Naive thymus-derived CD4-positive, alpha-beta T cell (primary cell): Measurements from ENCODE around the gene UBA6. TPM values are rescaled to one million over a fixed set of nuclear protein-coding genes. Genes with fewer than 3 reads are reported as not detected.

Experiments
- ATAC-seq: fragments of 150-1000 bp; cut with Tn5 transposase; 2 replicates; pipeline ENCODE4 v1.10.0; 2021; ENCODE audit warnings: mild to moderate bottlenecking, moderate library complexity
- CTCF ChIA-PET: fragments of 350-600 bp; sonication (Branson Sonifier 250); formaldehyde crosslinking; loops from one replicate; lab custom pipeline; 2021; ENCODE audit warnings: antibody characterized with exemption; lab: Charles Lee
- POLR2A ChIA-PET: fragments of 350-600 bp; sonication (Branson Sonifier 250); formaldehyde crosslinking; loops from one replicate; lab custom pipeline; 2021; ENCODE audit warnings: antibody characterized with exemption, inconsistent platforms; lab: Charles Lee
- DNase-seq, 9 donors: peaks; one replicate each; pipeline versions ENCODE4 v3.0.0 to v3.0.0-alpha.2; 2020 to 2022; ENCODE audit warnings: mixed read lengths in 1 of 9
- H3K27ac ChIP-seq: one replicate; pipeline ENCODE4 v1.7.0; 2013; ENCODE audit warnings: mild to moderate bottlenecking, low read depth, low read length, moderate library complexity
- H3K27me3 ChIP-seq, 2 donors: one replicate each; pipeline ENCODE4 v1.7.0; 2013; ENCODE audit warnings: low read length in 2 of 2, mild to moderate bottlenecking in 2 of 2, moderate library complexity in 2 of 2; ENCODE audit not compliant: control insufficient read depth in 2 of 2, insufficient read depth in 2 of 2
- H3K36me3 ChIP-seq, 3 experiments: 1 replicate in 2 of 3; 2 replicates in 1 of 3; pipeline ENCODE4 v1.7.0; 2013; ENCODE audit warnings: low read length in 3 of 3, mild to moderate bottlenecking in 3 of 3, moderate library complexity in 1 of 3; ENCODE audit not compliant: insufficient read depth in 3 of 3, control insufficient read depth in 2 of 3
- H3K4me1 ChIP-seq, 2 donors: one replicate each; pipeline ENCODE4 v1.7.0; 2013; ENCODE audit warnings: low read length in 2 of 2, mild to moderate bottlenecking in 2 of 2, moderate library complexity in 1 of 2; ENCODE audit not compliant: control insufficient read depth in 2 of 2, insufficient read depth in 2 of 2
- H3K4me3 ChIP-seq: 2 replicates; pipeline ENCODE4 v1.7.0; 2013; ENCODE audit warnings: mild to moderate bottlenecking, low read length
- H3K9me3 ChIP-seq, 3 experiments: 1 replicate in 2 of 3; 2 replicates in 1 of 3; pipeline ENCODE4 v1.7.0; 2013; ENCODE audit warnings: low read length in 3 of 3; ENCODE audit not compliant: control insufficient read depth in 2 of 3
- H3K27ac Mint-ChIP-seq, 9 donors: one replicate each; pipeline ENCODE4 v1.8.0; 2020 to 2022; ENCODE audit warnings: mixed read lengths in 9 of 9, mild to moderate bottlenecking in 8 of 9, moderate library complexity in 5 of 9, inconsistent platforms in 2 of 9
- H3K27me3 Mint-ChIP-seq, 5 donors: one replicate each; pipeline ENCODE4 v1.8.0; 2021 to 2022; ENCODE audit warnings: mixed read lengths in 5 of 5, mild to moderate bottlenecking in 1 of 5
- H3K36me3 Mint-ChIP-seq, 5 donors: one replicate each; pipeline ENCODE4 v1.8.0; 2020 to 2022; ENCODE audit warnings: mixed read lengths in 5 of 5, mild to moderate bottlenecking in 3 of 5, inconsistent platforms in 1 of 5
- H3K4me1 Mint-ChIP-seq, 7 donors: one replicate each; pipeline ENCODE4 v1.8.0; 2020 to 2022; ENCODE audit warnings: mixed read lengths in 7 of 7, mild to moderate bottlenecking in 3 of 7, inconsistent platforms in 1 of 7
- H3K4me3 Mint-ChIP-seq, 10 donors: one replicate each; pipeline ENCODE4 v1.8.0; 2020 to 2022; ENCODE audit warnings: mild to moderate bottlenecking in 10 of 10, mixed read lengths in 10 of 10, moderate library complexity in 6 of 10, inconsistent platforms in 2 of 10
- H3K9me3 Mint-ChIP-seq, 11 donors: one replicate each; pipeline ENCODE4 v1.8.0; 2020 to 2022; ENCODE audit warnings: mixed read lengths in 11 of 11, mild to moderate bottlenecking in 4 of 11, inconsistent platforms in 1 of 11, moderate library complexity in 1 of 11
- intact Hi-C, 2 donors: fragments of 100-400 bp; cut with micrococcal nuclease; formaldehyde crosslinking; loops; one replicate each; pipeline ENCODE4 v1.15.1; 2023
- polyA plus RNA-seq, 2 donors: library from polyadenylated mRNA; unstranded; fragments of 300-500 nt; fragmentation: Illumina TruSeq; gene quantifications; one replicate each; pipeline ENCODE4 v1.2.3, GENCODE V29; 2021
- total RNA-seq, 6 experiments: library from RNA in 5 of 6; stranded (reverse) in 5 of 6; gene quantifications; 1 replicate in 5 of 6; 2 replicates in 1 of 6; pipeline ENCODE4 v1.2.3 and lab custom pipeline; 2021 to 2026

The UBA6 gene
- total and polyA plus RNA-seq, 7 experiments from 2014 or later, result 14.9 to 84.4 (median 36.5) TPM

- H3K4me3 Mint-ChIP-seq, result peak overlapping the region in 6 of 10 donors; percentile 11 to 81 (median 72)
Observed at GRCh38 chr4:67576538-67576937, 124.4 kb downstream of the UBA6 start.

GRCh38 chr4:67576059-67576466 is 124.9 kb downstream of the UBA6 start:
- CTCF ChIA-PET, result interaction anchor here (1.0 kb wide), 1 partner anchor 23 kb away, joined by 3 read pairs; no protein-coding TSS in a partner anchor
- Mint-ChIP-seq H3K27ac (peak overlapping the region; percentile 79 to 95 (median 90)), H3K4me1 (peaks cover 42 to 87% (median 73%) of the 10 kb centered on the region in 7 donors), H3K4me3 (peak overlapping the region; percentile 58 to 82 (median 74)), H3K9me3 (peaks cover 0 to 3% (median 0%) of the 10 kb centered on the region in 11 donors), H3K27me3 (no peaks in the 10 kb centered on the region), H3K36me3 (peaks cover 3 to 51% (median 16%) of the 10 kb centered on the region in 5 donors)
- Histone ChIP-seq H3K4me1 (peaks cover 3 to 38% of the 10 kb centered on the region in 2 donors), H3K27me3 (no peaks in the 10 kb centered on the region), H3K4me3 (no peak overlapping the region), H3K36me3 (no peaks in the 10 kb centered on the region), H3K27ac (peak overlapping the region; percentile 70), H3K9me3 (no peaks in the 10 kb centered on the region)
- POLR2A ChIA-PET, result interaction anchor here (0.6 to 2.0 kb wide), 5 partner anchors 10 to 801 kb away, joined by 3 to 8 read pairs (median 3); partner anchors contain the start of gene STAP1
- ATAC-seq (no peak), DNase-seq (no peak)
- intact Hi-C loops, result no loop called here

More at GRCh38 chr4:67576538-67576937, 124.4 kb downstream of the UBA6 start:
- peaks cover 3 to 52% (median 16%) of the 10 kb centered on the region in 5 donors for H3K36me3 Mint-ChIP-seq
- ATAC-seq, result no peak
- Histone ChIP-seq H3K4me3 (no peak overlapping the region), H3K36me3 (no peaks in the 10 kb centered on the region), H3K27me3 (no peaks in the 10 kb centered on the region), H3K4me1 (peaks cover 4 to 42% of the 10 kb centered on the region in 2 donors), H3K27ac (peak overlapping the region; percentile 70), H3K9me3 (no peaks in the 10 kb centered on the region)
- no peak for DNase-seq
- CTCF ChIA-PET, result interaction anchor here (1.0 to 1.1 kb wide), 2 partner anchors 23 to 48 kb away, joined by 3 to 6 read pairs; no protein-coding TSS in a partner anchor
- H3K27me3 Mint-ChIP-seq, result no peaks in the 10 kb centered on the region
- POLR2A ChIA-PET, result interaction anchor here (0.5 to 2.0 kb wide), 5 partner anchors 11 to 801 kb away, joined by 3 to 8 read pairs (median 3); partner anchors contain the start of gene STAP1
- intact Hi-C loops, result no loop called here
- peaks cover 0 to 3% (median 0%) of the 10 kb centered on the region in 11 donors for H3K9me3 Mint-ChIP-seq
- H3K27ac Mint-ChIP-seq, result peak overlapping the region in 8 of 9 donors; percentile 79 to 95 (median 88)
- peaks cover 46 to 87% (median 77%) of the 10 kb centered on the region in 7 donors for H3K4me1 Mint-ChIP-seq

GRCh38 chr4:67575232-67576058 is 125.5 kb downstream of the UBA6 start:
- peaks cover 0 to 3% (median 0%) of the 10 kb centered on the region in 11 donors for H3K9me3 Mint-ChIP-seq
- peak in 7 of 9 donors; percentile 29 to 63 (median 42) for DNase-seq

GRCh38 chr4:67573193-67573592 is 127.8 kb downstream of the UBA6 start:
- H3K27me3 Mint-ChIP-seq, result no peaks in the 10 kb centered on the region
- Histone ChIP-seq H3K9me3 (no peaks in the 10 kb centered on the region), H3K4me1 (peaks cover 0 to 33% of the 10 kb centered on the region in 2 donors), H3K27ac (peak overlapping the region; percentile 6), H3K36me3 (no peaks in the 10 kb centered on the region), H3K27me3 (no peaks in the 10 kb centered on the region), H3K4me3 (no peak overlapping the region)
- intact Hi-C loops, result loop anchor here (1.0 kb wide), 2 partner anchors 8 to 9 kb away; no protein-coding TSS in a partner anchor
- H3K9me3 Mint-ChIP-seq, result no peaks in the 10 kb centered on the region
- H3K4me1 Mint-ChIP-seq, result peaks cover 36 to 77% (median 62%) of the 10 kb centered on the region in 7 donors
- CTCF ChIA-PET, result interaction anchor here (1.2 kb wide), 1 partner anchor 16 kb away, joined by 4 read pairs; no protein-coding TSS in a partner anchor
- POLR2A ChIA-PET, result interaction anchor here (0.6 to 1.6 kb wide), 6 partner anchors 8 to 28 kb away, joined by 3 to 7 read pairs (median 4); partner anchors contain the start of genes CENPC and STAP1
- H3K27ac Mint-ChIP-seq, result peak overlapping the region; percentile 8 to 93 (median 64)
- peak; percentile 21 for ATAC-seq
- peak in 1 of 9 donors; percentile 14 for DNase-seq
- peak overlapping the region in 7 of 10 donors; percentile 2 to 59 (median 48) for H3K4me3 Mint-ChIP-seq
- peaks cover 0 to 36% (median 5%) of the 10 kb centered on the region in 5 donors for H3K36me3 Mint-ChIP-seq

More at GRCh38 chr4:67575232-67576058, 125.5 kb downstream of the UBA6 start:
- peaks cover 2 to 50% (median 15%) of the 10 kb centered on the region in 5 donors for H3K36me3 Mint-ChIP-seq
- intact Hi-C loops, result loop anchor here in 1 of 2 donors (1.0 kb wide), 3 partner anchors 17 to 50 kb away; partner anchors contain the start of gene STAP1
- peak overlapping the region; percentile 58 to 82 (median 74) for H3K4me3 Mint-ChIP-seq
- H3K27me3 Mint-ChIP-seq, result no peaks in the 10 kb centered on the region
- Histone ChIP-seq H3K36me3 (no peaks in the 10 kb centered on the region), H3K27ac (peak overlapping the region; percentile 70), H3K4me1 (peaks cover 0 to 33% of the 10 kb centered on the region in 2 donors), H3K27me3 (no peaks in the 10 kb centered on the region), H3K9me3 (no peaks in the 10 kb centered on the region), H3K4me3 (peak overlapping the region; percentile 22)
- H3K4me1 Mint-ChIP-seq, result peaks cover 37 to 85% (median 68%) of the 10 kb centered on the region in 7 donors
- peak; percentile 86 for ATAC-seq
- ChIA-PET CTCF (interaction anchor here (1.0 kb wide), 1 partner anchor 22 kb away, joined by 3 read pairs; no protein-coding TSS in a partner anchor), POLR2A (interaction anchor here (0.6 to 2.0 kb wide), 5 partner anchors 10 to 44 kb away, joined by 3 to 8 read pairs (median 4); partner anchors contain the start of gene STAP1)
- peak overlapping the region; percentile 79 to 95 (median 90) for H3K27ac Mint-ChIP-seq

- H3K4me3 Mint-ChIP-seq, result peak overlapping the region in 5 of 10 donors; percentile 17 to 59 (median 33)
- H3K36me3 Mint-ChIP-seq, result peaks cover 0 to 41% (median 0%) of the 10 kb centered on the region in 5 donors
- no peaks in the 10 kb centered on the region for H3K9me3 Mint-ChIP-seq
- H3K4me1 Mint-ChIP-seq, result peaks cover 30 to 75% (median 59%) of the 10 kb centered on the region in 7 donors
- H3K9me3 ChIP-seq, result no peaks in the 10 kb centered on the region
- ChIA-PET CTCF (interaction anchor here (1.4 kb wide), 1 partner anchor 9 kb away, joined by 4 read pairs; no protein-coding TSS in a partner anchor), POLR2A (interaction anchor here (0.6 to 1.0 kb wide), 3 partner anchors 9 to 20 kb away, joined by 4 to 7 read pairs (median 7); no protein-coding TSS in a partner anchor)
- peak overlapping the region; percentile 8 to 93 (median 70) for H3K27ac Mint-ChIP-seq
- H3K36me3 ChIP-seq, result no peaks in the 10 kb centered on the region
- H3K4me1 ChIP-seq, result peaks cover 0 to 29% of the 10 kb centered on the region in 2 donors
- no peaks in the 10 kb centered on the region for H3K27me3 ChIP-seq
- no peaks in the 10 kb centered on the region for H3K27me3 Mint-ChIP-seq
- DNase-seq, result no peak
- intact Hi-C loops, result no loop called here
- no peak overlapping the region for H3K4me3 ChIP-seq
- H3K27ac ChIP-seq, result peak overlapping the region; percentile 46
- ATAC-seq, result no peak
Observed at GRCh38 chr4:67571975-67572374, 129.0 kb downstream of the UBA6 start.

- DNase-seq, result no peak
- Histone ChIP-seq H3K4me1 (peaks cover 0 to 24% of the 10 kb centered on the region in 2 donors), H3K9me3 (no peaks in the 10 kb centered on the region), H3K36me3 (no peaks in the 10 kb centered on the region), H3K27ac (no peak overlapping the region), H3K4me3 (no peak overlapping the region), H3K27me3 (no peaks in the 10 kb centered on the region)
- no peak for ATAC-seq
- Mint-ChIP-seq H3K4me3 (no peak overlapping the region), H3K4me1 (peaks cover 21 to 73% (median 49%) of the 10 kb centered on the region in 7 donors), H3K36me3 (peaks cover 0 to 42% (median 0%) of the 10 kb centered on the region in 5 donors), H3K27me3 (no peaks in the 10 kb centered on the region), H3K9me3 (no peaks in the 10 kb centered on the region), H3K27ac (peak overlapping the region in 5 of 9 donors; percentile 35 to 83 (median 74))
- ChIA-PET CTCF (no interaction called here), POLR2A (interaction anchor here (0.7 to 2.0 kb wide), 3 partner anchors 10 to 25 kb away, joined by 3 to 5 read pairs (median 4); partner anchors contain the start of gene CENPC)
- intact Hi-C loops, result no loop called here
Observed at GRCh38 chr4:67570537-67570936, 130.4 kb downstream of the UBA6 start.
